Loucy (cell line): ENCODE results near the gene MAGEB5.

Source experiments
- H2AFZ ChIP-seq: fragments of 200-600 bp; sonication (generic); 2 replicates; pipeline ENCODE4 v1.6.0; 2016; ENCODE audit warnings: antibody characterized with exemption, mild to moderate bottlenecking, low read length, moderate library complexity
- H3F3A ChIP-seq: fragments of 200-600 bp; 2 replicates; pipeline ENCODE4 v1.6.0; 2016; ENCODE audit warnings: antibody characterized with exemption, low read depth, mild to moderate bottlenecking
- H3K27me3 ChIP-seq: fragments of 200-600 bp; sonication (generic); 2 replicates; pipeline ENCODE4 v1.6.1; 2014; ENCODE audit warnings: low read length, mild to moderate bottlenecking; ENCODE audit not compliant: insufficient read depth, poor library complexity, severe bottlenecking
- H3K36me3 ChIP-seq: fragments of 200-600 bp; sonication (generic); 2 replicates; pipeline ENCODE4 v1.6.1; 2016; ENCODE audit warnings: low read length; ENCODE audit not compliant: insufficient read depth
- H3K4me1 ChIP-seq: fragments of 200-600 bp; sonication (generic); 2 replicates; pipeline ENCODE4 v1.5.1; 2014; ENCODE audit warnings: low read length, mild to moderate bottlenecking; ENCODE audit not compliant: insufficient read depth, poor library complexity, severe bottlenecking
- H3K4me2 ChIP-seq: fragments of 200-600 bp; sonication (generic); 2 replicates; pipeline ENCODE4 v1.6.0; 2014; ENCODE audit warnings: antibody characterized with exemption, low read length, low read depth, mild to moderate bottlenecking; ENCODE audit not compliant: poor library complexity, severe bottlenecking
- H3K4me3 ChIP-seq: fragments of 200-600 bp; sonication (generic); 2 replicates; pipeline ENCODE4 v1.5.1; 2014; ENCODE audit warnings: low read length, mild to moderate bottlenecking, mixed read lengths; ENCODE audit not compliant: poor library complexity, severe bottlenecking
- H3K79me2 ChIP-seq: fragments of 200-600 bp; sonication (generic); 2 replicates; pipeline ENCODE4 v1.6.1; 2014; ENCODE audit warnings: low read length; ENCODE audit not compliant: insufficient read depth
- H3K9ac ChIP-seq: fragments of 200-600 bp; sonication (generic); 2 replicates; pipeline ENCODE4 v1.6.0; 2014; ENCODE audit warnings: mild to moderate bottlenecking, low read depth, low read length, moderate library complexity; ENCODE audit not compliant: poor library complexity, severe bottlenecking
- H3K9me2 ChIP-seq: fragments of 200-600 bp; sonication (generic); replicated peaks from 2 replicates; pipeline ENCODE4 v1.6.1; 2016; ENCODE audit warnings: low read depth, low read length, mixed read lengths
- H3K9me3 ChIP-seq: fragments of 200-600 bp; sonication (generic); 2 replicates; pipeline ENCODE4 v1.6.1; 2014; ENCODE audit warnings: mild to moderate bottlenecking, antibody characterized with exemption, low read length, low read depth; ENCODE audit not compliant: insufficient read depth
- H4K20me1 ChIP-seq: fragments of 200-600 bp; sonication (generic); 2 replicates; pipeline ENCODE4 v1.6.0; 2014; ENCODE audit warnings: antibody characterized with exemption, low read length, mild to moderate bottlenecking; ENCODE audit not compliant: insufficient read depth, poor library complexity, severe bottlenecking
- CTCF ChIP-seq: fragments of 200-600 bp; sonication (generic); conservative IDR thresholded peaks from 2 replicates; pipeline ENCODE4 v1.5.1; 2014; ENCODE audit warnings: mild to moderate bottlenecking, antibody characterized with exemption, low read length
- EZH2phosphoT487 ChIP-seq: fragments of 200-600 bp; IDR thresholded peaks from 2 replicates; pipeline ENCODE4 v1.6.1; 2018; ENCODE audit warnings: antibody characterized with exemption, mild to moderate bottlenecking, moderate library complexity, borderline replicate concordance

MAGEB5 gene

GRCh38 chrX:26208012-26208411 lies 8.0 kb upstream of the MAGEB5 start:
- Histone ChIP-seq H3K4me1 (no peaks in the 10 kb centered on the region), H3K36me3 (no peaks in the 10 kb centered on the region), H3K27me3 (no peaks in the 10 kb centered on the region), H3K79me2 (no peaks in the 10 kb centered on the region), H2AFZ (no peak overlapping the region), H3K9me3 (no peaks in the 10 kb centered on the region), H4K20me1 (no peaks in the 10 kb centered on the region), H3K9ac (no peak overlapping the region), H3K4me2 (no peak overlapping the region), H3K4me3 (no peak overlapping the region), H3K9me2 (no peaks in the 10 kb centered on the region), H3F3A (no peaks in the 10 kb centered on the region)
- TF ChIP-seq EZH2phosphoT487 (no peak), CTCF (no peak)

- Histone ChIP-seq H3K4me1 (no peaks in the 10 kb centered on the region), H3K9me2 (no peaks in the 10 kb centered on the region), H3K9me3 (no peaks in the 10 kb centered on the region; the same call in 1 of the 2 replicates), H3K4me2 (no peak overlapping the region), H3K27me3 (no peaks in the 10 kb centered on the region), H2AFZ (no peak overlapping the region), H4K20me1 (no peaks in the 10 kb centered on the region), H3K9ac (no peak overlapping the region), H3F3A (no peaks in the 10 kb centered on the region), H3K36me3 (no peaks in the 10 kb centered on the region), H3K4me3 (no peak overlapping the region), H3K79me2 (no peaks in the 10 kb centered on the region)
- TF ChIP-seq CTCF = no peak
Observed at GRCh38 chrX:26219351-26219750, 3.4 kb downstream of the MAGEB5 start.

- H3K9ac ChIP-seq = no peak overlapping the region
- H3K9me3 ChIP-seq = no peaks in the 10 kb centered on the region
- H3K79me2 ChIP-seq = no peaks in the 10 kb centered on the region
- TF ChIP-seq EZH2phosphoT487 = no peak
- TF ChIP-seq CTCF = no peak
- H3K4me2 ChIP-seq = no peak overlapping the region
- H4K20me1 ChIP-seq = no peaks in the 10 kb centered on the region
- H3K4me3 ChIP-seq = no peak overlapping the region
- no peak overlapping the region for H2AFZ ChIP-seq
- H3K9me2 ChIP-seq = no peaks in the 10 kb centered on the region
- H3K4me1 ChIP-seq = no peaks in the 10 kb centered on the region
- H3K36me3 ChIP-seq = no peaks in the 10 kb centered on the region
- no peaks in the 10 kb centered on the region for H3F3A ChIP-seq
- no peaks in the 10 kb centered on the region for H3K27me3 ChIP-seq
Observed at GRCh38 chrX:26234177-26234576, 18.2 kb downstream of the MAGEB5 start.
